ENCODE measurements around the gene PABPN1L.

DNA sequence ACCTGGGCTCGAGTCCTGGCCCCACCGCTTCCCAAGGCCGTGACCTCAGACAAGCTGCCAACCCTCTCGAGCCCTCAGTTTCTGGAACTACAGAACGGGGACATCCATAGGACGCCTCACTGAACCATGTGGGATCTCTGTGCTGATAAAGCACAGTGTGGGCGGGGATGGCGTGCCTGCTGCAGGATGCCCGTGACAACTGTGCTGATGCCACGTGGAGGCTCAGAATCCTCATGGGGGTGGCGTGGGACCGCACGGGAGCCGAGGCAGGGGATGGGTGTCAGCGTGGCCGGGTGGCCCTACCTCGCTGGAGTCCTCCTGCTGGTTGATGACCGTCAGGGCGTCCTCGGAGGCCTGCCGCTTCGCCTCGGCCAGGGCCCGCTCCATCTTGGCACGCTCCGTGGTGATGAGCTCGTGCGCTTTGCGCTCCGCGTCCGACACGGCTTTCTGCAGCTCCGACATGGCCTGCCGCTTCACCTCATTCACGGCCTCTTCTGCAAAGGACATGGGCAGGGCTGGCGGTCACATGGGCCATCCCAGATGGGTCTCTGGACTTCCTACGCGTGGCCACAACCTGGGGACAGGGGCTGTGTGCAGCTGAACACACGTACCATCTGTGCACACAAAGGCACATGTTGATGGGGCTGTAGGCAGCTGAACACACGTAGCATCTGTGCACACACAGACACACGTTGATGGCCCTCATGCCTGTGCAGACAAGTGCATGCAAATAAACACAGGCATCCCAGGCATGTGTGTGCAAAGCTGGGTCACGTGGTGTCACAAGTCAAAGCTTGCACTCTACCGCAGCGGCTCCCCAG lies 12.7 kb upstream of the PABPN1L start:
- TF ChIP-seq CTCF (IDR thresholded peaks at IDR 0.05): no peak
- TF ChIP-seq POLR2A (IDR thresholded peaks at IDR 0.05): no peak

Measured in testis (tissue), 2 donors.